A204.1 (cell line): ENCODE results near the gene PIP4K2C.
"Not testable (repeated sequence)": the region's sequence is repeated elsewhere in the genome, so short reads cannot be mapped to it uniquely, and the experiment has no call there.

Experiments used
- FAIRE-seq: peaks from 2 replicates; lab custom pipeline; 2012; peaks lifted over from hg19 to GRCh38; lab: Jason Lieb, UNC

Gene PIP4K2C

GRCh38 chr12:57622293-57623245, 31.6 kb downstream of the PIP4K2C start:
- FAIRE-seq, result no peak

- no peak for FAIRE-seq
These were observed 32.4 kb downstream of the PIP4K2C start for GRCh38 chr12:57623385-57623784.

- no peak for FAIRE-seq
These were observed 32.9 kb downstream of the PIP4K2C start for GRCh38 chr12:57623811-57624390.

- FAIRE-seq, result no peak
These were observed 33.6 kb downstream of the PIP4K2C start for GRCh38 chr12:57624441-57625220.

GRCh38 chr12:57625261-57626032, 34.5 kb downstream of the PIP4K2C start:
- FAIRE-seq, result no peak

- FAIRE-seq, result no peak
These were observed 35.3 kb downstream of the PIP4K2C start for GRCh38 chr12:57626111-57626920.

- FAIRE-seq, result no peak
These were observed 36.0 kb downstream of the PIP4K2C start for GRCh38 chr12:57626921-57627445.

GRCh38 chr12:57627501-57628279, 36.7 kb downstream of the PIP4K2C start:
- FAIRE-seq, result no peak

GRCh38 chr12:57628280-57629191, 37.5 kb downstream of the PIP4K2C start:
- no peak for FAIRE-seq

- FAIRE-seq, result no peak
These were observed 39.0 kb downstream of the PIP4K2C start for GRCh38 chr12:57629897-57630471.

- FAIRE-seq, result no peak
These were observed 40.0 kb downstream of the PIP4K2C start for GRCh38 chr12:57630891-57631433.

GRCh38 chr12:57631566-57632072, 40.6 kb downstream of the PIP4K2C start:
- FAIRE-seq, result no peak

- FAIRE-seq, result no peak
These were observed 41.3 kb downstream of the PIP4K2C start for GRCh38 chr12:57632073-57632957.

- FAIRE-seq, result no peak
These were observed 42.2 kb downstream of the PIP4K2C start, which contains the start of gene B4GALNT1 for GRCh38 chr12:57632958-57633840. B4GALNT1 (minus strand) TSS chr12:57633201; CDS start chr12:57632132, 1,069 bp downstream.

- FAIRE-seq, result not testable (repeated sequence)
These were observed 45.7 kb downstream of the PIP4K2C start for GRCh38 chr12:57636731-57637130.

GRCh38 chr12:57637364-57637763, 46.4 kb downstream of the PIP4K2C start:
- no peak for FAIRE-seq
